IMR-90 (cell line): ENCODE results near the gene VEGFA.

ENCODE experiments used
- BHLHE40 ChIP-seq: fragments of 150-350 bp; IDR thresholded peaks from 2 replicates; pipeline ENCODE4 v1.6.1; 2016; ENCODE audit warnings: mild to moderate bottlenecking, low read depth, low read length
- CEBPB ChIP-seq: IDR thresholded peaks from 2 replicates; pipeline ENCODE4 v1.6.1; 2012; ENCODE audit warnings: low read depth, low read length, improper control_type of control experiment
- MAFK ChIP-seq: IDR thresholded peaks from 2 replicates; pipeline ENCODE4 v1.6.1; 2012; ENCODE audit warnings: low read depth, low read length, improper control_type of control experiment
- MAZ ChIP-seq: IDR thresholded peaks from 2 replicates; pipeline ENCODE4 v1.6.1; 2012; ENCODE audit warnings: low read depth, mild to moderate bottlenecking, low read length, improper control_type of control experiment, moderate library complexity, borderline replicate concordance
- MXI1 ChIP-seq: IDR thresholded peaks from 2 replicates; pipeline ENCODE4 v1.6.1; 2012; ENCODE audit warnings: low read depth, mild to moderate bottlenecking, low read length, moderate library complexity, borderline replicate concordance
- NFE2L2 ChIP-seq: fragments of 150-350 bp; IDR thresholded peaks from 2 replicates; pipeline ENCODE4 v1.6.1; 2016; ENCODE audit warnings: low read depth, mild to moderate bottlenecking, low read length
- POLR2A ChIP-seq: IDR thresholded peaks from 2 replicates; pipeline ENCODE4 v1.6.1; 2012; ENCODE audit warnings: mild to moderate bottlenecking, low read depth, low read length
- RAD21 ChIP-seq: IDR thresholded peaks from 2 replicates; pipeline ENCODE4 v1.6.1; 2012; ENCODE audit warnings: low read length, improper control_type of control experiment
- RCOR1 ChIP-seq: IDR thresholded peaks from 2 replicates; pipeline ENCODE4 v1.6.1; 2012; ENCODE audit warnings: mild to moderate bottlenecking, low read length, improper control_type of control experiment; ENCODE audit not compliant: insufficient replicate concordance
- RFX5 ChIP-seq: IDR thresholded peaks from 2 replicates; pipeline ENCODE4 v1.8.0; 2012; ENCODE audit warnings: low read depth, mild to moderate bottlenecking, low read length, moderate library complexity
- SMC3 ChIP-seq: fragments of 150-350 bp; IDR thresholded peaks from 2 replicates; pipeline ENCODE4 v1.6.1; 2016; ENCODE audit warnings: low read depth, mild to moderate bottlenecking, antibody characterized with exemption, low read length, moderate library complexity
- USF2 ChIP-seq: fragments of 150-350 bp; IDR thresholded peaks from 2 replicates; pipeline ENCODE4 v1.6.1; 2017; ENCODE audit warnings: mild to moderate bottlenecking, antibody characterized with exemption, low read length, low read depth
- TF ChIP-seq, protein P1 (sequence below): conservative IDR thresholded peaks from 2 replicates; pipeline ENCODE4 v1.5.1; 2012; ENCODE audit warnings: mild to moderate bottlenecking, low read depth, low read length, improper control_type of control experiment

DNA sequence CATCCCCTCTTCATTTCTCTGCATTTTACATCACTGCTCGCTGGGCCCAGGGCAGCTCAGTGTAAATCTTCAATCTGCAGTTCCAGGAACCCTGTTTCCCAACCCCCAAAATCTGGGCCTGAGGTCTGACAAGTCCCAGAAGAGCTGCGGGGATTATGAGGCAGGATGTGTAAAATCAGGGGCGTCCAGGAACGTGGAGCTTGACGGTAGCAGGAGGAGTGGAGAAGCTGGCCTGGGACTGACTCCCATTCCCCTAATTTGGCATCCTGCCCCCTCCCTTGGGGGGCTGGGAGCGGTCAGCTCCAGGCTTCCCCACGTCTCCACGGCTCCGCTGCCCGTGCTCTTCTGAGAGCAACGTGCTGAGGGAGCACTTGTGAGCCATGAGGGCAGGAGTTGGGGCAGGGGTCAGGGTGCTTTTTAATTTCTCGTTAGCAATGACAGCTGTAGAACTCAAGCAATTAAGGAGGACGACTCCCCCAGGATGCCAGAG lies 23.4 kb upstream of the VEGFA start:
- TF ChIP-seq, protein P1, sequence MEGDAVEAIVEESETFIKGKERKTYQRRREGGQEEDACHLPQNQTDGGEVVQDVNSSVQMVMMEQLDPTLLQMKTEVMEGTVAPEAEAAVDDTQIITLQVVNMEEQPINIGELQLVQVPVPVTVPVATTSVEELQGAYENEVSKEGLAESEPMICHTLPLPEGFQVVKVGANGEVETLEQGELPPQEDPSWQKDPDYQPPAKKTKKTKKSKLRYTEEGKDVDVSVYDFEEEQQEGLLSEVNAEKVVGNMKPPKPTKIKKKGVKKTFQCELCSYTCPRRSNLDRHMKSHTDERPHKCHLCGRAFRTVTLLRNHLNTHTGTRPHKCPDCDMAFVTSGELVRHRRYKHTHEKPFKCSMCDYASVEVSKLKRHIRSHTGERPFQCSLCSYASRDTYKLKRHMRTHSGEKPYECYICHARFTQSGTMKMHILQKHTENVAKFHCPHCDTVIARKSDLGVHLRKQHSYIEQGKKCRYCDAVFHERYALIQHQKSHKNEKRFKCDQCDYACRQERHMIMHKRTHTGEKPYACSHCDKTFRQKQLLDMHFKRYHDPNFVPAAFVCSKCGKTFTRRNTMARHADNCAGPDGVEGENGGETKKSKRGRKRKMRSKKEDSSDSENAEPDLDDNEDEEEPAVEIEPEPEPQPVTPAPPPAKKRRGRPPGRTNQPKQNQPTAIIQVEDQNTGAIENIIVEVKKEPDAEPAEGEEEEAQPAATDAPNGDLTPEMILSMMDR: no peak
- TF ChIP-seq POLR2A: no peak
- TF ChIP-seq NFE2L2: no peak
- TF ChIP-seq BHLHE40: no peak
- TF ChIP-seq CEBPB: no peak
- no peak for TF ChIP-seq RCOR1
- no peak for TF ChIP-seq RAD21
- TF ChIP-seq RFX5: no peak
- TF ChIP-seq SMC3: no peak
- no peak for TF ChIP-seq MXI1
- TF ChIP-seq MAFK: no peak
- TF ChIP-seq USF2: no peak
- no peak for TF ChIP-seq MAZ
